AG09319 (cell line): ENCODE results near the gene NTNG2.

ENCODE experiments used
- DNase-seq: peaks from one replicate; pipeline ENCODE4 v3.0.0-alpha.2; 2010; ENCODE audit warnings: low read depth; ENCODE audit errors: extremely low read depth
- TF ChIP-seq, protein P1 (sequence below): IDR thresholded peaks from 2 replicates; pipeline ENCODE4 v1.5.1; 2011; ENCODE audit warnings: low read depth, mild to moderate bottlenecking, inconsistent platforms, low read length, moderate library complexity

The NTNG2 gene

DNA sequence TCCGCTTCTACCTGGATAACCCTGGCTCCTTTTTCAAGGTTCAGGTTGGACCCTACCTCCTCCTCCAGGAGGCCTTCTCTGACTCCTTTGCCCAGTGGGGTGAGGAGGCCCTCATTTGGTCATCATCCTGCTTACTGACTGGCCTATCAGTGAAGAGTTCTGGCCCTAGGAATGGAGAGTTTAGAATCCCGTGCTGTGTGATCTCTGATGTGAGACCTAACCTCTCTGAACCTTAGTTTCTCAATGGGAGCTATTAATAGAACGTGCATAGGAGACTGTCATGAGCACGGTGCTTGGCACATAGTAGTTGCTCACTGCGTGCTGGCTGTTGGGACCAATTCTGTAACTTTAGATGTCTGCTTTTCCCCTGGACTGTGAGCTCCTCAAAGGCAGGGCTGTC lies 10.3 kb downstream of the NTNG2 start:
- DNase-seq: no peak
- TF ChIP-seq, protein P1, sequence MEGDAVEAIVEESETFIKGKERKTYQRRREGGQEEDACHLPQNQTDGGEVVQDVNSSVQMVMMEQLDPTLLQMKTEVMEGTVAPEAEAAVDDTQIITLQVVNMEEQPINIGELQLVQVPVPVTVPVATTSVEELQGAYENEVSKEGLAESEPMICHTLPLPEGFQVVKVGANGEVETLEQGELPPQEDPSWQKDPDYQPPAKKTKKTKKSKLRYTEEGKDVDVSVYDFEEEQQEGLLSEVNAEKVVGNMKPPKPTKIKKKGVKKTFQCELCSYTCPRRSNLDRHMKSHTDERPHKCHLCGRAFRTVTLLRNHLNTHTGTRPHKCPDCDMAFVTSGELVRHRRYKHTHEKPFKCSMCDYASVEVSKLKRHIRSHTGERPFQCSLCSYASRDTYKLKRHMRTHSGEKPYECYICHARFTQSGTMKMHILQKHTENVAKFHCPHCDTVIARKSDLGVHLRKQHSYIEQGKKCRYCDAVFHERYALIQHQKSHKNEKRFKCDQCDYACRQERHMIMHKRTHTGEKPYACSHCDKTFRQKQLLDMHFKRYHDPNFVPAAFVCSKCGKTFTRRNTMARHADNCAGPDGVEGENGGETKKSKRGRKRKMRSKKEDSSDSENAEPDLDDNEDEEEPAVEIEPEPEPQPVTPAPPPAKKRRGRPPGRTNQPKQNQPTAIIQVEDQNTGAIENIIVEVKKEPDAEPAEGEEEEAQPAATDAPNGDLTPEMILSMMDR: no peak

DNA sequence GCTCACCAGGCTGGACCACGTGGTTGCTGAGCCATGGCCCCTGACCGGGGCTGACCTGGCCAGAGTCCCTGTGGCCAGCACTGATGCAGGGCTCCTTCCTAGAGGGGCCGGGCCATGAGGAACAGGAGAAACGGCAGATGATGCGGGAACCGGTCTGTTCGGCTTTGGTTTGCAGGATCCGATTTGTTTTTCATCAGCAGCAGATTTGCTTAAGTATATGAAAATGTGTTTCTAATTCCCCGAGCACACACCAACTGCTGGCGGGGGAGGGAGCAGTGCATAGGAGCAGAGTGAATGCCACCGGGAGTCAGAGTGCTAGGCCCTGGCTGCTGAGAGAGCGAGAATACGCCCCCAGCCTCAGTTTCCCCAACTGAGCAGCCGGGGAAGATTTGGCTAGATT lies 13.6 kb downstream of the NTNG2 start:
- TF ChIP-seq, protein P1: no peak
- no peak for DNase-seq

DNA sequence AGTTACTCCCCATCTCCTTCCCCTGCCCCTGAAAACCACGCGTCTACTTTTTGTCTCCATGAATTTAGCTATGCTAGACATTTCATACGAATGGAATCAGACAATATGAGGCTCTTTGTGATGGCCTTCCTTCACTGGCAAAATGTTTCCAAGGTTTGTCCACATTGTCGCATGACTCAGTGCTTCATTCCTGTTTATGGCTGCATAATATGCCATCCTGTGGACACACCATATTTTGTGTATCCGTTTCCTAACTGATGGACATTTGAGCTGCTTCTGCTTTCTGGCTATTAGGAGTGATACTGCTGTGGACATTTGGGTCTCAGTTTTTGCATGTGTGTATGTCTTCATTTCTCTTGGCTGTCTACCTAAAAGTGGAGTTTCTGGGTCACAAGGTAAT lies 14.5 kb downstream of the NTNG2 start:
- TF ChIP-seq, protein P1: no peak
- no peak for DNase-seq

DNA sequence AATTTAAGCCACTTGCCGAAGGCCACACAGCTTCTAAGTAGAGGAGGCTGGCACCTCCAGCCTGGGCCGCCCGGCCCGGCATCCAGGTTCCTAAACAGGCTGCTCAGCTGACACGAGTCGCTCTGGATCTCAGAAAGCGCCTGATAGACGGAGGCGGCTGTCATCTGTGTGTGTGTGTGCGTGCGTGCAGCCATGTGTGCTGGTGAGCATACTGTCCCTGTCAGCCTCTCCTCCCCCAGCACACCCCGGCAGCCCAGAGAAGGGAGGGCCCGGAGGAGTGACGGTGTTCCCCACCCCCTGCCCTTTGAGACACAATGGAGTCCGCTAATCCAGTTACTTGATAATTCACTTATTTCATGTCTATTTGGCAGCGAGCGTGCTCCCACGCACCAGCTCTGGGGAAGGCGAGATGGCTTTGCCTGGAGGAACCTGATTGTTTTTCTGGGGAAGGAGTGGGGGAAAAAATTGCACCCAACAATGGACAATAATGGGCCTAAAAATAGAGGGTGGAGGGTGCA lies 20.0 kb downstream of the NTNG2 start:
- no peak for DNase-seq
- TF ChIP-seq, protein P1: no peak

DNA sequence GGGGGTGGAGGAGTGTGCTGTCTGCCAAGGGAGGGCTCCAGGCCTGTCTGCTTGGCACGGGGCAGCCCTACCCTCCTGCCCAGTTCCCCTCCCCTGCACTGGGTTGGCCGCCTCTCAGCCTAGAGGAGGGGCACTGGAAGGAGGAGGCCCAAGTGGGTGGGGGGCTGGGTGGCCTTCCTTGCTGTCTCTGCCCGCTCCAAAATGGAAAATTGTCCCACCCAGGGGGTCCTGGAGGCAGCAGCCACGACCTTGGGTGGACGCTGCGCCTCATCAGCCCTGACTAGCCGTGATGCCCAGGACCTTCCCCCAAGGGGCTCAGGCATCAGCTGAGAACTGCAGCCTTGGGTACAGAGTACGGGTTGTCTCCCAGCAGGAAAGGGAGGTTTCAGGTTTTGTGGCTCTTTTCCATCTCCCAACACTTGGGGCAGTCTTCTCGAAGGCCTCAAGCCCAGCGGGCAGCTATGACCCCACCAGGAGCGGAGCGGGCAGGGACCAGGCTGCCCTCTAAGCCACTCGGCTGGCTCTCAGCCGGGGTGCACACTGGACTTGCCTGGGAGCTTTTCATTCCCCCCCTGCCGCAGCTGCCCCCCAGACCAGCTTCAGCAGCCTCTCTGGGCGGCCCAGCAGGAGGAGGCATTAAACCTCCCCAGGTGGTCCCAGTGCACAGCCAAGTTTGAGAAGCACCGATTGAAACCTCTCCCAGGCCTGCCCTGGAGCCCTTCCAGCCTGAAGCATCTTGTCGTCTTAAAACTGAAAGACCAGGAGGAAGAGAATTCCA lies 20.6 kb downstream of the NTNG2 start:
- no peak for DNase-seq
- TF ChIP-seq, protein P1: no peak; the same call in 1 of the 2 replicates

DNA sequence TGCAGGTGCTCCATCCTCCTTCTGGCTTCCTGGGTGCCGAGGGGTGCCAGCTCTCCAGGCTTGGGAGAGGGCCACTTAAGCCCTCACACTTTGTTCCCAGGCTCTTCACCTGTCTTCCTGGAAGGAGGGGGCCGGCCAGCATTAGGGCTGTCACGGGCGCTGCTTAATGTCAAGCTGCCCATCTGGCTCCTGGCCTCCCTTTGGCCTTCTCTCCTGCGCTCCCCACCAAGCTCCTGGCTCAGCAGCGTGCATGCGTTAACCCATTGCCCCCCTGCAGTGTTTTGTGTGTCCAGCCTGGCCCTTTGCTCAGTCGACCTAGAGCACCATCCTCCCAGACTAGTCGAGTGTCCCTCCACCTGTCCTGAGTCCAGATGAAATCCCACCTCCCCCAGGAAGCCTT lies 21.3 kb downstream of the NTNG2 start:
- TF ChIP-seq, protein P1: no peak
- no peak for DNase-seq

DNA sequence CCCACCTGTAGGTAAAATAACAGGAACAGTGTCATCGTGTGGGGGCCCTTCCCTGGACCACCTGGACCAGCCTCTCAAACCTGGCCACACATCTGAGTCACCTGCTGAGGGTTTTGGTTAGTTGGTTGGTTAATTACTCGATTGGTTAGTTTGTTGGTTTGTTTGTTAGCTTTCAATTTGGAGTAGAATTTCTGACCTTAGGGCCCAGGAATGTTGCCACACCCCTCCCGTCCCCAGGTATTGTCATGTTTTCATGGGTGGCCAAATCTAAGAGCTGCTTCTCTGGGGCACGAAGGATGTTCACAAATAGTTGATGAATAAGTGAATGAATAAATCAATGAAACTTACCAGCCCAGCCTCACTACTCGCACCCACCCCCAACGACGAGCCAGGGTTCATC lies 21.9 kb downstream of the NTNG2 start:
- TF ChIP-seq, protein P1: no peak
- no peak for DNase-seq
